GM12891 (cell line): Measurements from ENCODE around the gene MIA.

Experiments
- DNase-seq: peaks from one replicate; pipeline ENCODE4 v3.0.0; 2011; ENCODE audit warnings: low spot score; ENCODE audit not compliant: insufficient read length
- FAIRE-seq: peaks from 2 replicates; lab custom pipeline; 2011; peaks lifted over from hg19 to GRCh38; lab: Jason Lieb, UNC
- PAX5 ChIP-seq: IDR thresholded peaks from 2 replicates; pipeline ENCODE4 v1.6.1; 2011; ENCODE audit warnings: low read length, moderate library complexity, mild to moderate bottlenecking; ENCODE audit not compliant: insufficient read depth, severe bottlenecking
- POLR2A ChIP-seq: IDR thresholded peaks from 2 replicates; pipeline ENCODE4 v1.6.1; 2011; ENCODE audit warnings: low read depth, low read length, control low read depth
- POLR2AphosphoS5 ChIP-seq: IDR thresholded peaks from 2 replicates; pipeline ENCODE4 v1.6.1; 2011; ENCODE audit warnings: low read depth, low read length, control low read depth
- POU2F2 ChIP-seq: IDR thresholded peaks from 2 replicates; pipeline ENCODE4 v1.6.1; 2011; ENCODE audit warnings: low read depth, mild to moderate bottlenecking, control low read depth, low read length, moderate library complexity
- SPI1 ChIP-seq: IDR thresholded peaks from 2 replicates; pipeline ENCODE4 v1.6.1; 2011; ENCODE audit warnings: low read depth, low read length, control low read depth
- TAF1 ChIP-seq: IDR thresholded peaks from 2 replicates; pipeline ENCODE4 v1.6.1; 2011; ENCODE audit warnings: low read depth, low read length, control low read depth

The MIA gene

DNA sequence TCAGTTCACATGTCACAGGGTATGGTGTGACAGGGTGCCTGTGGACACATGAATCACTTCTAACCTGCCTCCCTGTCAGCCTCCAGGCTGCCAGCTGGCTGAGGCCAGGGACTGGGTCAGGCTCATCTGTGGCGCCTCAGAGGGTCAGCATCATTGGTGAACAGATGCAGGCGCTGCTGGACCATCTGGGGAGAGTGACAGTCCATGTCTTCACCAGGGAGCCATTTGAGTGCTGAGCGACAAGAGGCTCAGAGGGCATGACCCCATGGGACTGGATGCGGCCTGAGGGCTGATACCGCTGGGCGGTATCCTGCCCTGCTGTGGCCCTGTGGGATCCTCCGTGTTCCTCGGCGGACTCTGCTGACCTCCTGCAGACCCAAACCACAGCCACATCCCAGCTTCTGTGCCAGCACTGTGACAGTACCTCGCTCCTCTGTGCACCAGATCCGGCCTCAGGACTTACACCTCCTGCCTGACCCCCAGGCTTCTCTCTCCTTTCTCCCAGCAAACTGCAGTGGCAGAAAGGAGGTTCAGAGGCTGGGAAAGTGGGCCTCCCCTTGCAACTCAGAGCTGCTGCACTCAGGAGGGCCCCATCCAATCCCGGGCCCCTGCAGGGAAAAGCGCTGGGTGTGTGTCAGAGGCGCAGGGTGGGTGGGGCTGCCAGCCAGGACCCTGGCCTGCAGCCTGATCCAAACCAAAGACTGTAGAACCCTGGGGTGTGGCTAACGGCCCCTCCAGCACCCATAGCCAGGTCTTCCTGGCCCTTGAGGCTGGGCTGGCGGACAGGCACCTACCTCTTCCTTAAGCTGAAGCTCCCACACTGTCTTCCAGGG is 35.2 kb upstream of the MIA start:
- TF ChIP-seq SPI1 (no peak), POLR2AphosphoS5 (no peak), TAF1 (no peak), PAX5 (no peak), POU2F2 (no peak), POLR2A (no peak)
- DNase-seq (no peak), FAIRE-seq (no peak)

DNA sequence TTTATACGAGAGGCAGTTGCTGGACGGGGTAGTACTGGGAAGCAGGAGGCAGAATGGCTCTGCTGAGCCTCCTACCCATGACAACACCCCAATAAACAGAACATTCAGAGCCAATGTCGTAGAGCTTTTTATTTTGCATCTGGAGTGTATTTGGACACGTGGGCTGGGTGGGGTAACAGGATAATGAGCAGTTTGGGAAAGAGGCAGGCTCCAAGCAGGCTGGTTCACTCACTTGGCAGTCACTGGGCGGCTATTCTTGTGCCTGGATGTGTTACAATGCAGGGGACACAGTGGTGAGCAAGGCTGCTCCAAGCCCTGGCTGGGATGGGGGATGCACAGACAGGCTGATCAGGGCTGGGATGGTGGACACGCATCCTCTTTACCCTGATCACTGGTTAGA is 34.6 kb upstream of the MIA start:
- FAIRE-seq (no peak), DNase-seq (no peak)
- TF ChIP-seq TAF1 = no peak
- TF ChIP-seq SPI1 = no peak
- TF ChIP-seq PAX5 = no peak
- no peak for TF ChIP-seq POLR2A
- TF ChIP-seq POU2F2 = no peak
- TF ChIP-seq POLR2AphosphoS5 = no peak

DNA sequence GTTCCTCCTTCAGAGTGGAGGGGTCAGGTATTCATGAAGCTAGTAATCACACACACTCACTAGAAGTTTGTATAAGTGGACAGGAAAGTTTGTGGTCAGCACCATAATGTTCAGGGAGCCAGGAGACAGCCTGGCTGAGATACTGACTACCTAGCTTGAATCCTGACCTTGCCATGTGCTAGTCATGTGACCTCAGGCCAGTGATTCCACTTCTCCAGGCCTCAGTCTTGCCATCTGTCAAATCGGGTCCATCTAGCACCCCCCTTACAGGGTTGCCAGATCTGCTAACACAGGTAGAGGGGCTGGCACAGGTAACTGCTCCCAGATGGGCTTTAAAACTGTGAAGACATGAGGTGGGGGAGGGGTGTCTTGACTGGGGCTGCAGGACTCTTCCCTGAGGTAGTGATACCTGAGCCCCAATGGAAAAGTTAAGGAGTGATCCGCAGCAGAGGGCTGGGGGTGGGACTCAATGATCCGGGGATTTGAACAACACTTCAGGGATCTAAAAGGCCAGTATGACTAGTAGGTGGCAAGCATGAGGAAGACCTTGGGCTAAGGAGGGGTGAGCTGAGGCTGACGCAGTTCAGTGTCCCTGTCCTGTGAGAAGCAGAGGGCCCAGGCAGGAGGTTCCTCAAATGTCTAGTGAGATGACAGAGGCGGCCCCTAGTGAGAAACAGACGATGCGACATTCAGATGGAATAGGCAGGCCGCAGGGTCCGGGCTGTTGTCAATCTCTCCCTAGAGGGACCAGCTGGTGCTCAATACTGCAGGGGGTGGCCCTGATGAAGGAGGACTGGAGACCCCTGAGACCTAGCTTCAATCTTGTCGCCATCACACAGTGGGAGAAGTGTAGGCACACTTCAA is 33.6 kb upstream of the MIA start:
- TF ChIP-seq POLR2AphosphoS5 = no peak
- TF ChIP-seq PAX5 = no peak
- no peak for TF ChIP-seq POLR2A
- no peak for TF ChIP-seq POU2F2
- no peak for TF ChIP-seq TAF1
- TF ChIP-seq SPI1 = no peak
- FAIRE-seq (peak; percentile 28), DNase-seq (no peak)

DNA sequence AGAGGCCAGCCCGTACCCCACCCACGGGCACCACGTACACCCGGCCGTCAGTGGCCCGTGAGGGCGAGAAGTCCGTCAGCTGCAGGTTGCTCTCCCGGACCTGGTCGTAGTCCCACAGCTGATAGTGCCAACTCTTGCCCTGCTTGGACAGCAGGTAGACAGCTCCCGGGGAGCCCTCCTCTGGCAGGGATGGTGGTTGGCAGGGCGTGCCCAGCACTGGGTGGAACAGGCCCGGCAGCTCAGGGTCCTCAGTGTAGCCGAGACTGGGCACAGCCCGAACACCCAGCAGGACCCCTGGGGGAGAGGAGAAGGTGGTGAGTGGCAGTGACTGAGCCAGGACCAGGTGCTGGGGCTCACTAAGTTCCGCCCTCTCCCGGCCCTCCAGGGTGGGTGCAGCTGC is 32.8 kb upstream of the MIA start:
- FAIRE-seq = no peak
- no peak for DNase-seq

DNA sequence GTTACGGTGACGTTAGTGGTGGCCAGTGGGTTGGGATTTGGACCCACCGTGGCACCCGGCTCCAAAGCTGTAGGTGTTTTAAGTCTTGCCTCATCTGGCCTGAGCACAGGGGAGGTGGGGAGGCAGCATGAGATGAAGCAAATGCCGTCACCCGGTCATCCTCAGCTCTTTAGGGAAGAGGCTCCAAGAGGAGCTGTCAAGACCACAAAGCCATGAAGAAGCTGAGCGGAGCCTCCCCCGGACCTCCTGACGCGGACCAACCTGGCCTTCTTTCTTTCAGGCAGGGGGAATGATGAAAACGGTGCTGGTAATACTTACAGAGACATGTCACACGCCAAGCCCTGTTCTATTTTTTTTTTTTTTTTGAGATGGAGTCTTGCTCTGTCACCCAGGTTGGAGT is 32.4 kb upstream of the MIA start:
- TF ChIP-seq POLR2A (no peak), PAX5 (no peak), SPI1 (no peak), POLR2AphosphoS5 (no peak), TAF1 (no peak), POU2F2 (no peak)
- DNase-seq (no peak), FAIRE-seq (no peak)

More for the DNA sequence above, 32.8 kb upstream of the MIA start:
- TF ChIP-seq POLR2AphosphoS5 (no peak), POLR2A (no peak), POU2F2 (no peak), SPI1 (no peak), PAX5 (no peak), TAF1 (no peak)

DNA sequence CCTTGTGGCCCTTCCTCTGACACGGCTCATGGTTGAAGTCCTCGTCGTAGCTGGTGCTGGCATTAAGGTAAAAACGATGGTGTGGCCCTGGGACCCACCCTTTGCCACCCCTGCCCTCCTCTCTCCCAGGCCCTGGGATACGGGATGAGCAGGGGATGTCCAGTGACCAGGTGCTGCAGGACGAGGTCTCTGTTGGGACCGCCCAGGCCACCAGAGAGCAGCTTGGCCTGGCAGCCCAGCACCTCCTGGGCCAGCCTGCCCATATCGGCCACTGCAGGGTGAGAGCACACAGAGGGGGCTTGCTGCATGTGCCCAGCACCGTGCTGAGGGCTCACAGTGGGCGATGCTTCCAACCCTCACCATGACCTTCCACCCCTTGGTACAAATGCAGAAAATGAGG is 31.4 kb upstream of the MIA start:
- FAIRE-seq = no peak
- TF ChIP-seq POLR2A = no peak
- TF ChIP-seq PAX5 = no peak
- TF ChIP-seq TAF1 = no peak
- no peak for TF ChIP-seq POLR2AphosphoS5
- no peak for TF ChIP-seq POU2F2
- no peak for TF ChIP-seq SPI1
- no peak for DNase-seq

DNA sequence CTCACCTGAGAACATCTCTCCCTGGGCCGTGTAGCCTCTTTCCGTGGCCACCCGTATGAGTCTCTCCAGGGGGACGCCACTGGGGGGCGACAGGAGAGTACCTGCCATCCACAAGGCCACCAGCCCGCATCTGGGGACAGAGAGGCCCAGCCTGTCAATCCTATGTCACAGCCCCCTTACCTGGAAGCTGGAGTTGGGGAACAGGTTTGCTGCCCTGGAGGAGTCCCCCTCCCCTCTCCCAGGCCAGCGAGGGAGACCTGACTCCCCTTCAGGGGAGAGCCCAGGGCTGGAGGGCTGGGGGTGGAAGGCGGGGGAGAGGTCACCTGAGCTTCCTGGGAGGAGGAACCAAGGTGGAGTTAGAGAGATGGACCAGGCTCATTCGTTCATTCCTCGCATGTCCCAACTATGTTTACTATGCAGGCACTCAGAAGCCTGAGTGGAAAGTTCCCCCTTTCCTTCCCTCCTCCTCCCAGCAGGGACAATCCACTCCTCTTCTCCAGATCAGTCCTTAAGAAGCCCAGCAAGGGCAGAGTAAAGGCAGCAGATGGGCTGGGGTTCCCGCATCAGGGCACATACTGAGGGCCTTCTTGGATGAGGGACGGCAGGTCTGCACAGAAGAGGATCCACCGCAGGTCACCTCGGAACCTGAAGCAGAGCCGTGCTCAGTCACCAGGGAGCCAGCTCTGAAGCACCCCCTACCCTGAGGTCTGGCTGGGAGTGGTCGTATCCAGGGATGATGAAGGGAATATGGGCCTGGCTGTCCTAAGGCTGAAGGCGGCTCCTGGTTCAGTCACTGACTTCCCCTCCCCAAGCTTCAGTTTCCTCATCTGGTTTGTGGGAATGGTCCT is 30.5 kb upstream of the MIA start:
- FAIRE-seq (no peak), DNase-seq (peak; percentile 43)
- TF ChIP-seq PAX5 = no peak
- no peak for TF ChIP-seq POLR2AphosphoS5
- TF ChIP-seq POU2F2 = no peak
- no peak for TF ChIP-seq SPI1
- no peak for TF ChIP-seq POLR2A
- no peak for TF ChIP-seq TAF1

DNA sequence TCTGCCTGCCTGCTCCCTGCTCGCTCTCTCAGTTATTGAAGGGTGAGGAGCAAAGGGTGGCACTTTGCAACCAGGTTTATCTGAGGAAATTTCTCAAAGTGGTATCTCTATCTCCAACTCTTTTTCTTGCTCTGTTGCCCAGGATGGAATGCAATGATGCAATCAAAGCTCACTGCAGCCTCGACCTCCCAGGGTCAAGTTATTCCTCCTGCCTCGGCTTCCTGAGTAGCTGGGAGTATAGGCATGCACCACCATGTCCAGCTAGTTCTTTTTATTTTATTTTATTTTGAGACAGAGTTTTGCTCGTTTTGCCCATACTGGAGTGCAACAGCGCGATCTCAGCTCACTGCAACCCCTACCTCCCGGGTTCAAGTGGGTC is 29.9 kb upstream of the MIA start:
- FAIRE-seq = no peak
- no peak for DNase-seq
- TF ChIP-seq POLR2A = no peak
- no peak for TF ChIP-seq TAF1
- TF ChIP-seq SPI1 = no peak
- no peak for TF ChIP-seq PAX5
- no peak for TF ChIP-seq POU2F2
- no peak for TF ChIP-seq POLR2AphosphoS5
